AG04450 (cell line): Measurements from ENCODE around the gene CACNA2D2. TPM values are rescaled to one million over a fixed set of nuclear protein-coding genes. Genes with fewer than 3 reads are reported as not detected.

Experiments
- CTCF ChIA-PET: fragments of 300-600, 350-600 bp; formaldehyde crosslinking; extraction: SDS; loops from one replicate; lab custom pipeline; 2022; ENCODE audit warnings: antibody characterized with exemption, inconsistent platforms; lab: Charles Lee
- POLR2A ChIA-PET: fragments of 350-600 bp; formaldehyde crosslinking; extraction: SDS; loops from one replicate; lab custom pipeline; 2021; ENCODE audit warnings: antibody characterized with exemption, inconsistent platforms; lab: Yijun Ruan, JAX
- DNase-seq: peaks from one replicate; pipeline ENCODE4 v3.0.0-alpha.2; 2011; ENCODE audit warnings: low read depth, low spot score
- H3K27ac ChIP-seq: one replicate; pipeline ENCODE4 v1.5.1; 2012; ENCODE audit warnings: low read depth, low read length, control low read depth
- H3K27me3 ChIP-seq: one replicate; pipeline ENCODE4 v1.6.0; 2012; ENCODE audit warnings: low read length; ENCODE audit not compliant: control insufficient read depth, insufficient read depth
- H3K4me3 ChIP-seq: 2 replicates; pipeline ENCODE4 v1.5.1; 2011; ENCODE audit warnings: mild to moderate bottlenecking, low read depth, low read length, control low read depth
- H3K9me3 ChIP-seq: 2 replicates; pipeline ENCODE4 v1.5.1; 2012; ENCODE audit warnings: low read length; ENCODE audit not compliant: control insufficient read depth, insufficient read depth
- polyA plus RNA-seq: library from polyadenylated mRNA; depleted of rRNA; stranded (reverse); fragments of >200 nt; gene quantifications from 2 replicates; pipeline ENCODE4 v1.2.3, GENCODE V29; 2011
- TF ChIP-seq, protein P1 (sequence below): IDR thresholded peaks from 2 replicates; pipeline ENCODE4 v1.5.1; 2011; ENCODE audit warnings: low read depth, low read length, control low read depth, inconsistent platforms

CACNA2D2 gene
- polyA plus RNA-seq, 1 experiment = 0.09 TPM

GRCh38 chr3:50345586-50346234 lies 157.7 kb downstream of the CACNA2D2 start, which contains the start of gene ZMYND10:
TSS of gene ZMYND10 (minus strand) at chr3:50345732. CDS start at chr3:50345579, 153 bp downstream.
- CTCF ChIA-PET = interaction anchor here (6.6 to 6.7 kb wide), 2 partner anchors 197 to 204 kb away, joined by 53 to 76 read pairs; no protein-coding TSS in a partner anchor
- no peaks in the 10 kb centered on the region for H3K9me3 ChIP-seq
- peak within 1 kb of the TSS; percentile 60 for H3K4me3 ChIP-seq
- H3K27me3 ChIP-seq = no peaks in the 10 kb centered on the region
- DNase-seq = no peak
- H3K27ac ChIP-seq = no peak within 1 kb of the TSS
- POLR2A ChIA-PET = interaction anchor here (0.7 kb wide), 1 partner anchor 11 kb away, joined by 4 read pairs; no protein-coding TSS in a partner anchor
- TF ChIP-seq, protein P1, sequence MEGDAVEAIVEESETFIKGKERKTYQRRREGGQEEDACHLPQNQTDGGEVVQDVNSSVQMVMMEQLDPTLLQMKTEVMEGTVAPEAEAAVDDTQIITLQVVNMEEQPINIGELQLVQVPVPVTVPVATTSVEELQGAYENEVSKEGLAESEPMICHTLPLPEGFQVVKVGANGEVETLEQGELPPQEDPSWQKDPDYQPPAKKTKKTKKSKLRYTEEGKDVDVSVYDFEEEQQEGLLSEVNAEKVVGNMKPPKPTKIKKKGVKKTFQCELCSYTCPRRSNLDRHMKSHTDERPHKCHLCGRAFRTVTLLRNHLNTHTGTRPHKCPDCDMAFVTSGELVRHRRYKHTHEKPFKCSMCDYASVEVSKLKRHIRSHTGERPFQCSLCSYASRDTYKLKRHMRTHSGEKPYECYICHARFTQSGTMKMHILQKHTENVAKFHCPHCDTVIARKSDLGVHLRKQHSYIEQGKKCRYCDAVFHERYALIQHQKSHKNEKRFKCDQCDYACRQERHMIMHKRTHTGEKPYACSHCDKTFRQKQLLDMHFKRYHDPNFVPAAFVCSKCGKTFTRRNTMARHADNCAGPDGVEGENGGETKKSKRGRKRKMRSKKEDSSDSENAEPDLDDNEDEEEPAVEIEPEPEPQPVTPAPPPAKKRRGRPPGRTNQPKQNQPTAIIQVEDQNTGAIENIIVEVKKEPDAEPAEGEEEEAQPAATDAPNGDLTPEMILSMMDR = no peak

DNA sequence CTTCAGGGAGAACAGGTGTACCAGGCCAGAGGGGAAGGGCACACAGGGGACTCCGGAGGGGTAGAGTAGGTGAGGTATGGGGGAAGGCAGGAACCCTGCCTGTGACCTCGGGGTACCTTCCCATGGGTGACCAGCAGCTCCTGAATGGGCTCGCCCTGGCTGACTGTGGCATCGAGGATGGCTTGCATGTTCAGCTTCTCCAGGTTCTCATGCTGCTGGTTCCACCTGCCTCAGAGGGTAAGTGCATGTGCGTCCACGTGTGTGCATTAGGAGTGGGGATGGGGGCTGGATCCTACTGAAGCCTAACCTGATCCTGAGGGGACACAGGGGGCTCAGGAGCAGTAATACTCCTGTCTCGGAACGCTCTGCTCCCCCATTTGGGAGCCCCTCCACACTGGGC lies 158.4 kb downstream of the CACNA2D2 start:
- POLR2A ChIA-PET = interaction anchor here (0.7 kb wide), 1 partner anchor 11 kb away, joined by 4 read pairs; no protein-coding TSS in a partner anchor
- peak overlapping the region; percentile 60 for H3K4me3 ChIP-seq
- no peaks in the 10 kb centered on the region for H3K9me3 ChIP-seq
- H3K27me3 ChIP-seq = no peaks in the 10 kb centered on the region
- no peak overlapping the region for H3K27ac ChIP-seq
- no peak for DNase-seq
- CTCF ChIA-PET = interaction anchor here (6.6 to 6.7 kb wide), 2 partner anchors 198 to 205 kb away, joined by 53 to 76 read pairs; no protein-coding TSS in a partner anchor
- TF ChIP-seq, protein P1 = no peak

DNA sequence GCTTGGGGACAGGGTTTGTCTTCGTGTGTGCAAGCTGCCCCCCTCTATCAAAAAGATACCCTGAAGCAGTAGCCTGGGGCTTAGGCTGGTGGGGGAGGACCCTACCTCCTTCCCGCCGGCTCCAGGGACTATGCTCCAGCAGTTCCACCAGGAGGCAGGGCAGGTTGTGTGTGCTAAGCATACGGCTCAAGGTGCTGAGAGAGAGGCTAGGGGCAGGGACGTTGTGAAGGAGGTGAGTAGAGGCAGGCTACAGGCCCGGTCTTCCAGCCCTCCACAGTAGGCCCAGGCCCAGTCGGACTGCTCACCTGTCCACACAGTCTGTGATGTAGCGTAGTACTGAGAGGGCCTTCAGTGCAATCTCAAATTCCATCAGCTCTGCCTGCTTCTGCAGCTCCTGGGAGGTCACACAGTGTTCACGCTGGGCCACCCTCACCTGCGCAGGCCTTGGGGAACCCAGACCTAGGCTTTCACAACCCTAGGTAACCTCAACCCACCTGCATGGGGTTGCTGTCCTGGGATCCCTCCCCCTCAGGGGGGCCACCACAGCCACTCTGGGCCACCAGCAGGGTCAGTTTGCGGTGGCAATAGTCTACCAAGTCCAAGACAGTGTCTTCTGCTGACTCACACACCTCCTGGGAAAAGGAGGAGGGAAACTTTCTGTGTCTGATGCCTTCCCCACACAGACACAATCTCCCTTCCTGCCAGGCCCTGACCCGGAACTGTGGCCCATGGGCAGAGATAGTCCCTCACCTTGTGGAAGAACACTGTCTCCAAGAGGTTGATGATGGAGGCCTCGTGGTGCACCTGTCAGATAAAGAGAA lies 160.4 kb downstream of the CACNA2D2 start:
- Histone ChIP-seq H3K4me3 (no peak overlapping the region), H3K9me3 (no peaks in the 10 kb centered on the region), H3K27me3 (no peaks in the 10 kb centered on the region), H3K27ac (no peak overlapping the region)
- ChIA-PET POLR2A (no interaction called here), CTCF (interaction anchor here (1.0 to 1.1 kb wide), 2 partner anchors 200 to 207 kb away, joined by 3 read pairs; no protein-coding TSS in a partner anchor)
- TF ChIP-seq, protein P1 = no peak
- no peak for DNase-seq

DNA sequence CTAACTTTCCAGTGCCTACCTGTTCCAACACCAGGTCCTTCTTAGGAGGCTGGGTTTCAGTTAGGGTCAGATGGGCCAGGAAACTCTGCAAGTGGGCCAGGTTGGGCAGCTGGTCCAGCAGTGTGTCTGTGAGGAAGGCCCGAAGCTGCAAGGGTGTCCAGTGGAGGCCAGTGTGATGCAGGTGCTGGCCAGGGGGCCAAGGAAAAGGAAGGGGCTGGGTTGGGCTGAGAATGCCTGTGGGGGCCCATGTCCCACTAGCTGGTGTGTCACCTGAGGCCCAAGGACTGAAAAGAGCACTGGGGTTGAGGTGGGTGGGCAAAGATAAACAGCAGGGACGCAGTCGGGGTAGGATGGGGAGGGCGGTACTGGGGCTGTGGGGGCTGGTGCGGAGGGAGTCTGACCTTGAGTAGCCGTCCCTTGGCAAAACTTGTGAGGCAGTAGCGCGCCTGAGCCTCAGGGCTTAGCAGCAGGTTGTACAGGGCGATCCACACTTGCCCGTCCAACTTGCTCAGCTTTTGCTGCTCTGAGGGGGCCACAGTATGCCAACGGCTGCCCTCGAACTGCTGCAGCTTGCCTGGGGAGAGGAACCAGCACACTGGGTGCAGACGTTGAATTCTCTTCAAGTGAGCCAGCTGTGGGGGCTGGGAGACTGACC lies 161.3 kb downstream of the CACNA2D2 start:
- Histone ChIP-seq H3K4me3 (no peak overlapping the region), H3K27ac (no peak overlapping the region), H3K27me3 (no peaks in the 10 kb centered on the region), H3K9me3 (no peaks in the 10 kb centered on the region; the same call in 1 of the 2 replicates)
- DNase-seq = no peak
- POLR2A ChIA-PET = no interaction called here
- TF ChIP-seq, protein P1 = no peak
- CTCF ChIA-PET = no interaction called here
